Neural progenitor cell (in vitro differentiated cells): ENCODE results near the gene RFX3. TPM values are rescaled to one million over a fixed set of nuclear protein-coding genes. Genes with fewer than 3 reads are reported as not detected.

ENCODE experiments used
- DNase-seq: peaks from one replicate; pipeline ENCODE4 v3.0.0-alpha.2; 2016; ENCODE audit warnings: low spot score
- H2AFZ ChIP-seq: fragments of 200-600 bp; sonication (generic); replicated peaks from 2 replicates; pipeline ENCODE4 v1.6.1; 2016; ENCODE audit warnings: antibody characterized with exemption
- H3F3A ChIP-seq: fragments of 200-600 bp; sonication (generic); 2 replicates; pipeline ENCODE4 v1.6.1; 2016; ENCODE audit warnings: antibody characterized with exemption, low read depth
- H3K27ac ChIP-seq: fragments of 200-600 bp; sonication (generic); 2 replicates; pipeline ENCODE4 v1.5.1; 2016; ENCODE audit warnings: mild to moderate bottlenecking
- H3K27me3 ChIP-seq: fragments of 200-600 bp; sonication (generic); 2 replicates; pipeline ENCODE4 v1.6.1; 2016; ENCODE audit warnings: mild to moderate bottlenecking, moderate library complexity
- H3K36me3 ChIP-seq: fragments of 200-600 bp; sonication (generic); 2 replicates; pipeline ENCODE4 v1.5.1; 2016
- H3K4me1 ChIP-seq: fragments of 200-600 bp; sonication (generic); 2 replicates; pipeline ENCODE4 v1.6.1; 2016; ENCODE audit warnings: mixed run types
- H3K4me2 ChIP-seq: fragments of 200-600 bp; sonication (generic); 2 replicates; pipeline ENCODE4 v1.6.1; 2016
- H3K4me3 ChIP-seq: fragments of 200-600 bp; sonication (generic); 2 replicates; pipeline ENCODE4 v1.5.1; 2016
- H3K79me2 ChIP-seq: fragments of 200-600 bp; sonication (generic); 2 replicates; pipeline ENCODE4 v1.6.1; 2016; ENCODE audit warnings: low read depth
- H3K9ac ChIP-seq: fragments of 200-600 bp; sonication (generic); 2 replicates; pipeline ENCODE4 v1.6.1; 2016
- H3K9me3 ChIP-seq: fragments of 200-600 bp; sonication (generic); 2 replicates; pipeline ENCODE4 v1.5.1; 2016; ENCODE audit warnings: low read depth
- H4K20me1 ChIP-seq: fragments of 200-600 bp; sonication (generic); 2 replicates; pipeline ENCODE4 v1.6.1; 2016; ENCODE audit warnings: low read depth
- H3K27ac Mint-ChIP-seq: 3 replicates; pipeline ENCODE4 v1.8.0; 2021; ENCODE audit warnings: mixed read lengths
- H3K27me3 Mint-ChIP-seq: 2 replicates; pipeline ENCODE4 v1.8.0; 2022; ENCODE audit warnings: low read depth, mild to moderate bottlenecking, inconsistent platforms, moderate library complexity, mixed read lengths; ENCODE audit not compliant: insufficient read depth
- H3K36me3 Mint-ChIP-seq: 3 replicates; pipeline ENCODE4 v1.8.0; 2021; ENCODE audit warnings: mixed read lengths
- H3K4me1 Mint-ChIP-seq: 3 replicates; pipeline ENCODE4 v1.8.0; 2021; ENCODE audit warnings: mixed read lengths
- H3K4me3 Mint-ChIP-seq: 3 replicates; pipeline ENCODE4 v1.8.0; 2021; ENCODE audit warnings: mild to moderate bottlenecking, moderate library complexity, mixed read lengths
- H3K9me3 Mint-ChIP-seq: 3 replicates; pipeline ENCODE4 v1.8.0; 2020; ENCODE audit warnings: mixed read lengths
- CTCF ChIP-seq: fragments of 200-600 bp; sonication (generic); IDR thresholded peaks from 2 replicates; pipeline ENCODE4 v1.5.1; 2017; ENCODE audit warnings: antibody characterized with exemption, mild to moderate bottlenecking
- EZH2 ChIP-seq: fragments of 200-600 bp; sonication (generic); IDR thresholded peaks from 2 replicates; pipeline ENCODE4 v1.6.1; 2017; ENCODE audit warnings: antibody characterized with exemption, mild to moderate bottlenecking, moderate library complexity
- EZH2phosphoT487 ChIP-seq: fragments of 200-600 bp; sonication (generic); IDR thresholded peaks from 2 replicates; pipeline ENCODE4 v1.6.1; 2017; ENCODE audit warnings: antibody characterized with exemption
- total RNA-seq: library from RNA; depleted of rRNA; stranded (reverse); fragments of >200 nt; gene quantifications from 2 replicates; pipeline ENCODE4 v1.2.3, GENCODE V29; 2015; ENCODE audit warnings: low replicate concordance

Gene RFX3
- total RNA-seq, 1 donor from 2014 or later, result 39.6 TPM

- no peaks in the 10 kb centered on the region for H3K9me3 Mint-ChIP-seq
- H3K27ac Mint-ChIP-seq, result no peak overlapping the region
- DNase-seq, result no peak
- Histone ChIP-seq H3F3A (peaks cover 16% of the 10 kb centered on the region), H3K27ac (peak overlapping the region; percentile 19), H4K20me1 (no peaks in the 10 kb centered on the region), H3K9ac (no peak overlapping the region), H3K27me3 (no peaks in the 10 kb centered on the region), H3K4me1 (peaks cover 20% of the 10 kb centered on the region), H2AFZ (no peak overlapping the region), H3K4me2 (no peak overlapping the region), H3K36me3 (peaks cover 19% of the 10 kb centered on the region), H3K4me3 (no peak overlapping the region), H3K79me2 (no peaks in the 10 kb centered on the region), H3K9me3 (no peaks in the 10 kb centered on the region)
- TF ChIP-seq CTCF (no peak), EZH2 (no peak)
- no peak overlapping the region for H3K4me3 Mint-ChIP-seq
- H3K36me3 Mint-ChIP-seq, result peaks cover 17% of the 10 kb centered on the region
- no peaks in the 10 kb centered on the region for H3K4me1 Mint-ChIP-seq
- H3K27me3 Mint-ChIP-seq, result no peaks in the 10 kb centered on the region
Observed at GRCh38 chr9:3271157-3271556, 254.6 kb downstream of the RFX3 start.

- no peaks in the 10 kb centered on the region for H4K20me1 ChIP-seq
- no peak overlapping the region for H2AFZ ChIP-seq
- Mint-ChIP-seq H3K4me3 (no peak overlapping the region), H3K36me3 (peaks cover 20% of the 10 kb centered on the region), H3K4me1 (no peaks in the 10 kb centered on the region), H3K27me3 (no peaks in the 10 kb centered on the region), H3K27ac (no peak overlapping the region), H3K9me3 (no peaks in the 10 kb centered on the region)
- H3K9me3 ChIP-seq, result no peaks in the 10 kb centered on the region
- H3K4me3 ChIP-seq, result no peak overlapping the region
- no peak for DNase-seq
- H3F3A ChIP-seq, result peaks cover 13% of the 10 kb centered on the region
- H3K4me1 ChIP-seq, result peaks cover 18% of the 10 kb centered on the region
- no peak for TF ChIP-seq CTCF
- no peak for TF ChIP-seq EZH2phosphoT487
- TF ChIP-seq EZH2, result no peak
- H3K4me2 ChIP-seq, result no peak overlapping the region
- no peak overlapping the region for H3K27ac ChIP-seq
- no peaks in the 10 kb centered on the region for H3K27me3 ChIP-seq
- H3K79me2 ChIP-seq, result no peaks in the 10 kb centered on the region
- no peak overlapping the region for H3K9ac ChIP-seq
- H3K36me3 ChIP-seq, result peaks cover 11% of the 10 kb centered on the region
Observed at GRCh38 chr9:3268223-3268622, 257.6 kb downstream of the RFX3 start.

GRCh38 chr9:3263698-3264097 lies 262.1 kb downstream of the RFX3 start:
- Histone ChIP-seq H4K20me1 (no peaks in the 10 kb centered on the region), H3K36me3 (peaks cover 11% of the 10 kb centered on the region), H3K4me1 (no peaks in the 10 kb centered on the region), H3K4me2 (no peak overlapping the region), H3K9ac (no peak overlapping the region), H3K9me3 (no peaks in the 10 kb centered on the region), H2AFZ (no peak overlapping the region), H3K79me2 (no peaks in the 10 kb centered on the region), H3K27me3 (no peaks in the 10 kb centered on the region), H3K4me3 (no peak overlapping the region), H3K27ac (no peak overlapping the region), H3F3A (no peaks in the 10 kb centered on the region)
- peaks cover 17% of the 10 kb centered on the region for H3K36me3 Mint-ChIP-seq
- H3K27me3 Mint-ChIP-seq, result no peaks in the 10 kb centered on the region
- H3K27ac Mint-ChIP-seq, result no peak overlapping the region
- TF ChIP-seq EZH2phosphoT487 (no peak), EZH2 (no peak), CTCF (no peak)
- no peak for DNase-seq
- no peak overlapping the region for H3K4me3 Mint-ChIP-seq
- H3K4me1 Mint-ChIP-seq, result no peaks in the 10 kb centered on the region
- no peaks in the 10 kb centered on the region for H3K9me3 Mint-ChIP-seq
